ELR (cell line): ENCODE results near the gene CCDC15.
A peak's percentile ranks its signal among the peaks of the same experiment; 100 is the strongest.
"Not testable (repeated sequence)": the region's sequence is repeated elsewhere in the genome, so short reads cannot be mapped to it uniquely, and the experiment has no call there.

Experiments
- DNase-seq: peaks from one replicate; pipeline ENCODE4 v3.0.0-alpha.2; 2015; ENCODE audit warnings: low read depth

Gene CCDC15

GRCh38 chr11:125001079-125001778 lies 47.2 kb downstream of the CCDC15 start:
- DNase-seq, result no peak

DNA sequence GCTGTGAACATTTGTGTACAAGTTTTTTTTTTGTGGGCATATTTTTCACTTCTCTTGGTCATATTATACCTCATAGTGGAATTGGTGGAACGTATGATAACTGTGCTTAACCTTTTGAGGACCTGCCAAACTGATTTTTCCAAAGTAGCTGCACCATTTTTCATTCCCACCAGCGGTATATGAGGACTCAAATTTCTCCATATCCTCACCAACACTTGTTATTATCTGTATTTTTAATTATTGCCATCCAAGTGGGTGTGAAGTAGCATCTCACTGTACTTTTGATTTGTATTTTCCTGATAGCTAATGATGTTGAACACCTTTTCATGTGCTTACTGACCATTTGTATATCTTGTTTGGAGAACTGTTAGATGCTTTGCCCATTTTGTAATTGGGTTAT lies 47.8 kb downstream of the CCDC15 start:
- no peak for DNase-seq

GRCh38 chr11:125005491-125005890 lies 51.5 kb downstream of the CCDC15 start:
- DNase-seq, result no peak

DNA sequence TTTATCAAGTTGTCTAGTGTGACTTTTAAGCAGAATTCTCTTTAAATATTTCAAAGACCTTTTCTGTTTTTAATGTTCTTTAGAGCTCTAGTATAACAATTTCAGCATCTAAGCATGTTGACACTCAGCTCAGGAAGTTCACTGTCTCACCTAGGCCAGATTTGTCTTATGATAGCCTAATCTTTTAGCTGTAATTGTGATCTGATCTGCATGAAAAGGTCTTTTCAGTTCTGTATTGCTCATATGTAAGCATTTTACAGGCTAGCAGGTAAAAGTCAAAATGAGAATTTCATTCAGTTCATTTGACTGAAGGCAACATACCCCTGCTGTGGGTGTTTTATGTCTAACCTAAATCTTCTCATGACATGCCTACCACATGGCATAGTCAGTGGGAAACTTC lies 62.4 kb downstream of the CCDC15 start:
- DNase-seq, result no peak

DNA sequence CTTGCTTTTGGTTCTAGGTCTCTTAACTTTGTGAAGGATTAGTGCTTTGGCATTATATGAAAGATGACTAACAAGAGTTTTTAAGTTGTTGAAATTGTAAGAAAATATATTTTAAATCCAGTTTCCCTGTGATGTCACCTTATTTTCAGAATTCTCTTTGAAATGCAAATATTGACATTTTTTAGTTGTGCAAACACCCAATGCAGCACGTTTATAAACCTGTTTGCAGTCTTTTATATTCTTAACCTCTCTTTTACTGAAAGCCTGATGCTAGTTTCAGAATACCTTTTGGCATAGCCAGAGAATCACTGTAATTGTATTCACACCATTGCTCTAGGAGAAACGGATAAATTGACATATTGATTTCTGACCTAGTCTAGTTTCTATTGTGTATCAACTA lies 66.3 kb downstream of the CCDC15 start:
- DNase-seq, result no peak

- DNase-seq, result peak; percentile 2
These were observed 68.5 kb downstream of the CCDC15 start for GRCh38 chr11:125022551-125022950.

DNA sequence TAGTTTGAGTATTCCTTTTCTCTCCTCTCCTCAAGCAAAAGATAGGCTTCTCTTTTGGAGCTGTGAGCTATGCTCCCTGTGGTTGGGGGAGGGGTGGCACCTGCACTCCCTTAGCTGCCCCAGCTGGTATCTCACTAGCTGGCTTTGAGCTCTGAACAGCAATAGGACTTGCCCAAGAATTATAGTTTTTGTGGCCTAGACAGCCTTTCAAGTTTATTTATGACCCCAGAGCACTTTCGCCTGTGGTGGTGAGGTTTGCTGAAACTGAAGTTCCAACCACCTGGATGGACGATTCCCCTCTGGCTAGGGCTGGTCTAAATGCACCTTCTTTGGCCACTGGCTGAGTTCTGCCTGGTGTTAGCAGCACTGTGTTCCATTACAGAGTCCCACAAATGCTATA lies 72.0 kb downstream of the CCDC15 start:
- DNase-seq, result no peak

- not testable (repeated sequence) for DNase-seq
These were observed 75.4 kb downstream of the CCDC15 start for GRCh38 chr11:125029431-125029830.

DNA sequence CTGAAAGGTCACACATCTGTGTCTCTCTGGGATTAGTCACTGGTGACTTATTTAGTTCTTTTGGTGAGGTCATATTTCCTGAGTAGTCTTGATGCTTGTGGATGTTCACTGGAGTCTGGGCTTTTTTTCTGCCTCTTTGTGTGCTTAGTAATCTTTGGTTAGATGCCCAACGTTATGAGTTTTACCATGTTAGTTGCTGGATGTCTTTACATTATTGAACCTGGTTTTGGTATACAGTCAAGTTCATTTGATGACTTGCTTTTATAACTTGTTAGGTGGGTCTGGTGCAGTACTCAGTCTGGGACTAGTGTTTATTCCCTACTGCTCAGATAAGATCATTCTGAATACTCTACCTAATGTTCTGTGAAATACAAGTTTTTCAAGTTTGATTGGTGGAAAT lies 82.9 kb downstream of the CCDC15 start:
- DNase-seq, result peak; percentile 95

DNA sequence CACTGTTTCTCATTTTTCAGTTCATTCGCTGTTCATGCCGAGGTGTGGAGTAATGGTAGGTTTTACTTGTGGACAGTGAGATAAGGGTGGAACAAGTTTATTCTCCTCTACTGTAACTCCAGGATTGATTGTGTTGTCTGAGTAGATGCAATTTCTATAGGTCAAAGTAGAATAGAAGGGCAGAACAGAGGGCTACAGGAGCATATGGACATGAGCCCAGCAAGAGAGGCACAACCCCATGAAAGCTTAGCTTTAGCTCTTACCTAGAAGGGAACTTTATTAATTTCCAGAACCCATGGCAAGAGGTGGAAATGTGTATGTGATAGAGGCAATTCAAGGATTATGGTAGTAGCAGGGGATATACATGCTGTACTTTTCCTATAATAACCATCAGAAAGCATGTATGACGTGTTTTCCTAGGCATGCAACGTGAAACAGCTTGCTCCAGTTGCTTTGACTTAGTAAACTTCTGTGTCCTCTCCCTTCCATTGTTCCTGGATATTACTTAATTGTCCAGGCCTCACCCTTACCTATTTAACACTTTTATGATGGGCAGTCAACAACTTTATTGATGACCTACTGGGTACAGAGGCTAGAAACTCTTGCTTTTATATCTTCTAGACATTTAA lies 95.3 kb downstream of the CCDC15 start:
- no peak for DNase-seq

GRCh38 chr11:125052047-125052446 lies 98.0 kb downstream of the CCDC15 start:
- DNase-seq, result no peak

DNA sequence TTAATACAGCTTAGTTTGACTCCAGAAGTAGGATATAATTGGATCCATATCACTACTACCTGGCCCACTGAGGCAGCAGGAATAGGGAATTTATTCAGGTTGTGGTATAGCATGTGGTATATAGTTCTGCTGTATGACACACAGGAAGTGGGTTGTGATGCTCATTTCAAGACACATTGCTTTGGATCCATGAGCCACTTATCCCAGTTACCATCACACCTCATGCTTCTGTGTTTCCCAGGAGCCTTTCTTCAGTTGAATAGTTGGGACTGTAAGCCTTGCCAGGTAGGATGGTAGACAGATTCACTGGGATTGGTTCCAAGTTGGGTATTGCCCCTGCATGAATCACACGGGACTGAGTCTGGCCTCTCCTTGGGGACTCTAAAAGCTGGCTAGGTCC lies 99.2 kb downstream of the CCDC15 start:
- DNase-seq, result peak; percentile 54

- DNase-seq, result no peak
These were observed 101.2 kb downstream of the CCDC15 start for GRCh38 chr11:125055107-125055715.

- DNase-seq, result not testable (repeated sequence)
These were observed 102.1 kb downstream of the CCDC15 start for GRCh38 chr11:125056111-125056510.

DNA sequence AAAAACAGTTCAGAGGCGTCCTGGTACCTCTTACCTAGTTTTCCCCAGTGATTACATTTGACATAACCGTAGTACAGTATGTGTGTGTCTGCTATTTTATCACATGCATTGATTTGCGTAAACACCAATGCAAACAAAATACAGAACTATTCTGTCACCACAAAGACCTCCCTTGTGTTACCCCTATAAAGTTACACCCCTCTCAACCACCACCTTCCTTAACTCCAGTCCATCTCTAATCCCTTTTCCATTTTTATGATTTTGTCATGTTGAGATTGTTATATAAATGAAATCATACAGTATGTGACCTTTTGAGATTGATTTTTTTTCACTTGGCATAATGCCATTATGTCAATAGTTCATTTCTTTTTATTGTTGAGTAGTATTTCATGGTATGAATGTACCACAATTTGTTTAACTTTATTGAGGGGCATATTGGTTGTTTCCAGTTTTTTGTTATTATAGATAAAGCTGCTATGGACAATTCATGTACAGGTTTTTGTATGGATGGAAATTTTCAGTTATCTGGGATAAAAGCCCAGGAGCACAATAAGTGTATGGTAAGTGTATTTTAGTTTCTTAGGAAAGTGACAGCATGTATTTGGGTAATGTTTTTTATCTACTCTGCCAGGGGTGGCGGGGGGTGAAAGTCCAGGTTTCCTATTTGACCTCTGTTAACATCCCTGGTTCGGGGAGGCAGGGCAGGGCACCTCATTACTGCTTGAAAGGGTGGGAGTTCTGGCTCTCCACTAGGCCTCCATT lies 103.1 kb downstream of the CCDC15 start:
- DNase-seq, result no peak

DNA sequence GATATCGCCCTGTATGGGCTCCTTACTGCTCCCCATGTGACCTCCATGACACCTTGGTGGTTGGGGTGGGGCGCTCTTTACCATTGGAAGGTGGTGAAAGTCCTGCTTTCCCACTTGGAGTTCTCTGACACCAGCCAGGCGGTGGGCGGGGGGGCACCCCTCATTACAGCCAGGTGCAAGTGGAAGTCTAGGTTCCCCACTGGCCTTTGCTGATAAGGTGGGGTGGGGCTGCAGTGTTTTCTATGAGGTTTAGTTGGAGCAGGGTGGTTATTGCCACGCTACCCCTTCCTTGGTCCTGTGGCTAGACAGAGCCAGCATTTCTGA lies 103.7 kb downstream of the CCDC15 start:
- no peak for DNase-seq

DNA sequence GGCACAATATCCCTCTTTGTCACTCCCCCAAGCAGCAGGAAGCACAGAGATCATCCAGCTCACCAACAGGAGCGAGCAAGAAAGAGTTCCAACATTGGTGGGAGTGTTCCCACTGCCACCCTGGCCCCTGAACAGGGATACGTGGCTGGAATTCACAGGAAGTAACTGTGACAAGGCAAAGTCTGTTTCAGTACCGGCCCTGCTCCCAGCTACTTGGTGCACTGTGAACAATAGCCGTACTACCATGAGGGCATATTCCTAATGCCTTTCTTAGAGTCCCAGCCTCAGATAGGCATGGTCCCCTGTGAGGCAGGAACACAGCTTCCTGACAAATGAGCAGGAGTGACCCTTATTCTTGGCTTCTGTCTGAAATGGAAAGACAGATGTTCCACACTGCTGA lies 107.3 kb downstream of the CCDC15 start:
- DNase-seq, result no peak

- no peak for DNase-seq
These were observed 108.4 kb downstream of the CCDC15 start for GRCh38 chr11:125062218-125062930.

DNA sequence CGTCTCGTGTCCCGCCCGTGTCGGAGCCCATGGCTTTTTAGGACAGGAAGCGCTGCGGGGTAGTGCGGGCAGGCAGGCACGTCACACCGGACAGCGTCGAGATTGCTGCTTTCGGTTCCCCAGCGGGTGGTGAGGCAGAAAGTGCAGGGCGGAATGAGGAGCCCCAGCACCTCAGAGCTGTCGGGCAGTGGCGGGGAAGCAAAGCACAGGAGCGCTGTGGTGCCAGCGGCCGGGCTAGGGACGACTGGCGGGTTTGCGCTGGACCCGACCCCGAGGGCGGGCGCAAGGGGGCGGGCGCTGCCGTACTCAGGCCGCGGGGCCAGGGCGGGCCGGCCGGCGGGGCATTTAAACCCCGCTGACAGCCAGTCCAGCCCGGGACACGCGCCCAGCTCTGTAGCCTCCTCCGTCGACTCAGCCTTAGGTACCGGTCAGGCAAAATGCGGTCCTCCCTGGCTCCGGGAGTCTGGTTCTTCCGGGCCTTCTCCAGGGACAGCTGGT lies 109.0 kb downstream of the CCDC15 start, which contains the start of gene SLC37A2:
Gene SLC37A2, plus strand, starts transcription at position 375 of the 498 bp plus-strand sequence. Its CDS starts 63 bp downstream, at position 438.
- DNase-seq, result peak; percentile 85

- peak; percentile 43 for DNase-seq
These were observed 109.5 kb downstream of the CCDC15 start for GRCh38 chr11:125063429-125064043.

DNA sequence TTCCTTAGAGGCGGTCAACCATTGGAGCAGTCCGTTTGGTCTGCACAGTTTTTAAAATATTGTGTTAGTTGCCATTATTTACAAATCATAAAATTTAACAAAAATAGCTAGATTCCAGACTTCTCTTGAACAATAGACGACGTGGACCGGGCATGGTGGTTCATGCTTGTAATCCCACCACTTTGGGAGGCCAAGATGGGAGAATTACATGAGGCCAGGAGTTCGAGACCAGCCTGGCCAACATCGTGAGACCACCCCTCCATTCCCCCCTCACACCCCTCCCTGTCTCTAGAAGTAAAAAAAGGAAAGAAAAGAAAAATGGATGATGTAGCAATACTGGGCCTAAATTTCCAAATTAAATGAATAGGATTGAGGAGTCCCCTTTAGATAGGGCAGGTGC lies 110.1 kb downstream of the CCDC15 start:
- no peak for DNase-seq
